H1 (cell line): ENCODE data around the gene VIPR2. TPM values are rescaled to one million over a fixed set of nuclear protein-coding genes. Genes with fewer than 3 reads are reported as not detected.

Experiments used
- CTCF ChIA-PET: fragments of 300-600 bp; sonication (Branson Sonifier 250); formaldehyde crosslinking; loops from one replicate; lab custom pipeline; 2021; ENCODE audit not compliant: partially characterized antibody; lab: Charles Lee
- POLR2A ChIA-PET: fragments of 300-600 bp; sonication (Branson Sonifier 250); formaldehyde crosslinking; loops from one replicate; lab custom pipeline; 2021; ENCODE audit warnings: inconsistent platforms; ENCODE audit not compliant: partially characterized antibody; lab: Charles Lee
- DNase-seq, 2 experiments: peaks; one replicate each; pipeline versions ENCODE4 v3.0.0 to v3.0.0-alpha.2; 2010 to 2022; ENCODE audit warnings: low spot score in 2 of 2, low read depth in 1 of 2, mixed read lengths in 1 of 2
- FAIRE-seq: peaks from 2 replicates; lab custom pipeline; 2011; peaks lifted over from hg19 to GRCh38; lab: Jason Lieb, UNC
- H2AFZ ChIP-seq: 2 replicates; pipeline ENCODE4 v1.8.1; 2012; ENCODE audit warnings: low read length, inconsistent platforms
- H2AK5ac ChIP-seq: 2 replicates; pipeline ENCODE4 v1.6.1; 2013; ENCODE audit warnings: low read depth, low read length
- H2BK120ac ChIP-seq: replicated peaks from 2 replicates; pipeline ENCODE3; 2013; ENCODE audit warnings: low read depth, low read length, inconsistent platforms
- H2BK12ac ChIP-seq: 2 replicates; pipeline ENCODE4 v1.6.1; 2013; ENCODE audit warnings: low read depth, low read length
- H2BK15ac ChIP-seq: 2 replicates; pipeline ENCODE4 v1.6.1; 2013; ENCODE audit warnings: low read length
- H2BK20ac ChIP-seq: 2 replicates; pipeline ENCODE4 v1.6.1; 2013; ENCODE audit warnings: low read length
- H2BK5ac ChIP-seq: 2 replicates; pipeline ENCODE4 v1.6.1; 2013; ENCODE audit warnings: low read depth, low read length
- H3K14ac ChIP-seq: 2 replicates; pipeline ENCODE4 v1.6.1; 2013; ENCODE audit warnings: inconsistent platforms; ENCODE audit not compliant: insufficient read length
- H3K18ac ChIP-seq: 2 replicates; pipeline ENCODE4 v1.6.1; 2013; ENCODE audit warnings: low read length; ENCODE audit errors: extremely low read depth
- H3K23ac ChIP-seq: 2 replicates; pipeline ENCODE4 v1.6.1; 2013; ENCODE audit warnings: inconsistent platforms; ENCODE audit not compliant: insufficient read length
- H3K23me2 ChIP-seq: 2 replicates; pipeline ENCODE4 v1.6.1; 2013; ENCODE audit warnings: low read depth, low read length
- H3K27ac ChIP-seq: 2 replicates; pipeline ENCODE4 v1.6.1; 2011; ENCODE audit warnings: low read depth, low read length, inconsistent platforms
- H3K27me3 ChIP-seq, 4 experiments: replicated peaks in 1 of 4; 1 replicate in 1 of 4; 2 replicates in 3 of 4; pipeline versions ENCODE4 v1.6.1 to v1.8.1; 2011 to 2013; ENCODE audit warnings: low read length in 3 of 4, mild to moderate bottlenecking in 3 of 4, inconsistent platforms in 2 of 4, mixed read lengths in 2 of 4, moderate library complexity in 1 of 4; ENCODE audit not compliant: control insufficient read depth in 3 of 4, insufficient read depth in 3 of 4; ENCODE audit errors: extremely low read depth in 1 of 4
- H3K36me3 ChIP-seq, 4 experiments: 2 replicates each; pipeline versions ENCODE4 v1.6.1 to v1.8.1; 2011 to 2013; ENCODE audit warnings: mild to moderate bottlenecking in 4 of 4, low read length in 3 of 4, moderate library complexity in 2 of 4, control low read depth in 1 of 4, inconsistent platforms in 1 of 4; ENCODE audit not compliant: insufficient read depth in 4 of 4, control insufficient read depth in 2 of 4
- H3K4ac ChIP-seq: replicated peaks from 2 replicates; pipeline ENCODE3; 2013; ENCODE audit warnings: low read length, low read depth, mixed read lengths, inconsistent platforms; ENCODE audit not compliant: insufficient read length
- H3K4me1 ChIP-seq, 4 experiments: replicated peaks in 1 of 4; 1 replicate in 1 of 4; 2 replicates in 3 of 4; pipeline versions ENCODE4 v1.6.1 to v1.8.1; 2011 to 2013; ENCODE audit warnings: low read length in 3 of 4, inconsistent platforms in 2 of 4, mixed read lengths in 1 of 4; ENCODE audit not compliant: insufficient read depth in 4 of 4, control insufficient read depth in 3 of 4
- H3K4me2 ChIP-seq, 2 experiments: 2 replicates each; pipeline versions ENCODE4 v1.6.1 to v1.8.1; 2011 to 2013; ENCODE audit warnings: low read depth in 2 of 2, low read length in 2 of 2, control low read depth in 1 of 2, inconsistent platforms in 1 of 2, mild to moderate bottlenecking in 1 of 2; ENCODE audit not compliant: insufficient read depth in 1 of 2
- H3K4me3 ChIP-seq, 4 experiments: fragments of 200-600, 300-600 bp in 1 of 4; sonication (generic), shearing (Covaris generic), sonication (Bioruptor Twin) in 1 of 4; 2 replicates each; pipeline versions ENCODE4 v1.5.1 to v1.8.1; 2011 to 2016; ENCODE audit warnings: low read length in 4 of 4, low read depth in 3 of 4, control low read depth in 2 of 4, inconsistent platforms in 2 of 4, mild to moderate bottlenecking in 2 of 4, mixed read lengths in 1 of 4, moderate library complexity in 1 of 4; ENCODE audit not compliant: insufficient read depth in 2 of 4; ENCODE audit errors: extremely low read depth in 1 of 4
- H3K56ac ChIP-seq: replicated peaks from 2 replicates; pipeline ENCODE3; 2013; ENCODE audit warnings: low read depth, mild to moderate bottlenecking, mixed read lengths, low read length, inconsistent platforms; ENCODE audit not compliant: insufficient read length
- H3K79me1 ChIP-seq: 2 replicates; pipeline ENCODE4 v1.6.1; 2013; ENCODE audit warnings: low read depth, low read length, control low read depth
- H3K79me2 ChIP-seq, 2 experiments: 2 replicates each; pipeline versions ENCODE4 v1.6.1 to v1.8.1; 2012 to 2013; ENCODE audit warnings: low read length in 2 of 2, mild to moderate bottlenecking in 2 of 2, inconsistent platforms in 1 of 2; ENCODE audit not compliant: insufficient read depth in 2 of 2, control insufficient read depth in 1 of 2
- H3K9ac ChIP-seq, 4 experiments: replicated peaks in 1 of 4; 1 replicate in 1 of 4; 2 replicates in 3 of 4; pipeline versions ENCODE4 v1.6.1 to v1.8.1; 2011 to 2013; ENCODE audit warnings: low read depth in 3 of 4, low read length in 3 of 4, control low read depth in 2 of 4, mild to moderate bottlenecking in 2 of 4, moderate library complexity in 2 of 4, inconsistent platforms in 1 of 4; ENCODE audit errors: extremely low read depth in 1 of 4
- H3K9me3 ChIP-seq, 2 experiments: 2 replicates each; pipeline versions ENCODE4 v1.6.1 to v1.8.1; 2012 to 2013; ENCODE audit warnings: mild to moderate bottlenecking in 2 of 2, moderate library complexity in 2 of 2, control low read depth in 1 of 2, inconsistent platforms in 1 of 2, low read depth in 1 of 2, low read length in 1 of 2, mixed read lengths in 1 of 2; ENCODE audit not compliant: insufficient read depth in 2 of 2
- H4K20me1 ChIP-seq, 2 experiments: replicated peaks in 1 of 2; 2 replicates each; pipeline versions ENCODE3 to v1.8.1; 2011 to 2013; ENCODE audit warnings: inconsistent platforms in 2 of 2, low read length in 2 of 2, mild to moderate bottlenecking in 1 of 2; ENCODE audit not compliant: insufficient read depth in 2 of 2, control insufficient read depth in 1 of 2
- H4K5ac ChIP-seq: 2 replicates; pipeline ENCODE4 v1.6.1; 2013; ENCODE audit warnings: low read length, low read depth, mixed read lengths, inconsistent platforms; ENCODE audit not compliant: insufficient read length
- H4K8ac ChIP-seq: 2 replicates; pipeline ENCODE4 v1.8.0; 2013; ENCODE audit warnings: mild to moderate bottlenecking, moderate library complexity, low read length, inconsistent platforms; ENCODE audit not compliant: insufficient read depth; ENCODE audit errors: extremely low read depth
- H4K91ac ChIP-seq: replicated peaks from 2 replicates; pipeline ENCODE3; 2013; ENCODE audit warnings: low read length, mixed read lengths, inconsistent platforms; ENCODE audit not compliant: insufficient read length
- KDM4A ChIP-seq: IDR thresholded peaks from one replicate; pipeline ENCODE4 v1.7.1; 2012; ENCODE audit warnings: low read depth, mild to moderate bottlenecking, moderate library complexity, low read length, inconsistent platforms; ENCODE audit not compliant: severe bottlenecking
- NRF1 ChIP-seq: IDR thresholded peaks from 2 replicates; pipeline ENCODE4 v1.6.1; 2011; ENCODE audit warnings: mild to moderate bottlenecking, low read depth, low read length, improper control_type of control experiment
- PHF8 ChIP-seq: fragments of 200-600 bp; sonication (generic); conservative IDR thresholded peaks from 2 replicates; pipeline ENCODE4 v1.7.1; 2012; ENCODE audit warnings: low read depth, mild to moderate bottlenecking, inconsistent platforms, low read length, moderate library complexity
- RFX5 ChIP-seq: IDR thresholded peaks from 2 replicates; pipeline ENCODE4 v1.6.1; 2011; ENCODE audit warnings: low read depth, low read length, improper control_type of control experiment, borderline replicate concordance
- TBP ChIP-seq: IDR thresholded peaks from 2 replicates; pipeline ENCODE4 v1.6.1; 2011; ENCODE audit warnings: low read depth, low read length, improper control_type of control experiment
- ZNF274 ChIP-seq: IDR thresholded peaks from 2 replicates; pipeline ENCODE4 v1.7.0; 2012; ENCODE audit warnings: low read length, borderline replicate concordance; ENCODE audit errors: extremely low read depth
- WGBS, 2 experiments: shearing (Covaris generic) in 1 of 2; methylation state at CpG; one replicate each; pipeline versions ENCODE4 v1.1.6 to v1.1.7; 2013 to 2015; ENCODE audit warnings: low lambda C conversion rate in 2 of 2, mixed read lengths in 2 of 2, inconsistent platforms in 1 of 2, low coverage in 1 of 2, missing lambda C conversion rate in 1 of 2; ENCODE audit not compliant: insufficient replicate concordance in 2 of 2, insufficient coverage in 1 of 2, insufficient read length in 1 of 2; ENCODE audit errors: extremely low coverage in 1 of 2, missing lambda C conversion rate in 1 of 2; 5-methylcytosine and 5-hydroxymethylcytosine counted together
- polyA plus RNA-seq, 7 experiments: library from polyadenylated mRNA; depleted of rRNA in 3 of 7; stranded (reverse) in 5 of 7; unstranded in 2 of 7; fragments of >200 nt in 5 of 7; fragments of 200-250 nt in 2 of 7; gene quantifications; 1 replicate in 5 of 7; 2 replicates in 1 of 7; 4 replicates in 1 of 7; pipeline versions ENCODE4 v1.2.1 to v1.2.3, GENCODE V29; 2011 to 2013; ENCODE audit warnings: missing spikeins in 2 of 7, mixed read lengths in 2 of 7
- total RNA-seq: library from RNA; stranded (reverse); fragmentation: NEBNext Ultra II Directional; extraction: Animal tissue kit (Norgen Biotek cat#: 25700); gene quantifications from 2 replicates; pipeline ENCODE4 v1.2.1, GENCODE V29; 2021

Gene VIPR2
- total and polyA plus RNA-seq, 2 of the 8 experiments (the other 6 are each of a cell fraction or from before 2014, with no cell fraction given) = 2.4 to 6.3 TPM

DNA sequence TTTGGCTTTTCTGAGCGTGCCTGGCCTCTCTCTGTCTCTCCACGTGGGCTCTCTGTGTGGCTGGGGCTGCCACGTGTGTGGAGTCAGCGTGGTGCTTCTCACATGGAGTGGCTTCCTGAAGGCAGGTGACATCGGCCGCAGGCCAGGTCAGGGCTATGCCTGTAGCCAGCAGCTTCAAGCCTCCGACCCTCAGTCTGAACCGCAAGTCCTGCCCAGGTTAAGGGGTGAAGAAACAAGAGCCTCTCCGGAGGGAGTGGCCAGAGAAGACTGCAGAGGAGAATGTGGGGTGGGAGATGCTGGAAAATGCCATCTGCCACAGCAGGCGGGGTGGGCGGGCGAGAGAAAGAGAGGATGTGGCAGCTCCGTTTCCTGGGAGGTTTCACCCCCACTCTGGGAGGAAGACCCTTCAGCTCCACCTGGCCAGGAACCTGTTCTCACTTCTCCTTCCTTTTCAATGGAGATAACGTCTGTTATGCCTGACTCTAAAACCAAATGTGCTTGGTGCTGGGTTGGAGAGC is 14.3 kb upstream of the VIPR2 start:
- H2BK12ac ChIP-seq = no peak overlapping the region
- no peaks in the 10 kb centered on the region for H3K79me1 ChIP-seq
- H3K14ac ChIP-seq = no peak overlapping the region
- no peak overlapping the region for H3K4ac ChIP-seq
- H4K20me1 ChIP-seq = no peaks in the 10 kb centered on the region
- no peak overlapping the region for H3K27ac ChIP-seq
- no peak overlapping the region for H2AFZ ChIP-seq
- H2BK20ac ChIP-seq = no peak overlapping the region
- WGBS, 2 experiments = 70% methylated on average over 14 of the region's 14 CpGs; no CpG with 5 or more reads in 1 of the 2 experiments
- DNase-seq = no peak
- no peak overlapping the region for H3K18ac ChIP-seq
- H3K36me3 ChIP-seq = no peaks in the 10 kb centered on the region
- no peak overlapping the region for H2BK120ac ChIP-seq
- H3K23me2 ChIP-seq = no peaks in the 10 kb centered on the region
- no peak overlapping the region for H2BK15ac ChIP-seq
- H2AK5ac ChIP-seq = no peak overlapping the region
- TF ChIP-seq TBP (no peak), PHF8 (no peak), RFX5 (no peak), KDM4A (no peak), NRF1 (no peak), ZNF274 (no peak)
- TF ChIP-seq, all 59 proteins: peak for 0
- Histone ChIP-seq H3K79me2 (no peaks in the 10 kb centered on the region), H4K91ac (no peak overlapping the region), H3K4me2 (no peak overlapping the region), H3K9ac (no peak overlapping the region), H3K27me3 (no peaks in the 10 kb centered on the region), H2BK5ac (no peak overlapping the region), H3K4me3 (no peak overlapping the region), H3K9me3 (no peaks in the 10 kb centered on the region; a peak in 1 of 4 replicates), H4K8ac (peak overlapping the region; percentile 11; the same call in 1 of the 2 replicates), H4K5ac (no peak overlapping the region), H3K56ac (no peak overlapping the region), H3K23ac (no peak overlapping the region), H3K4me1 (no peaks in the 10 kb centered on the region)
- ChIA-PET POLR2A (interaction anchor here (1.0 kb wide), 1 partner anchor 11 kb away, joined by 3 read pairs; no protein-coding TSS in a partner anchor), CTCF (interaction anchor here (0.8 to 1.0 kb wide), 2 partner anchors 13 to 186 kb away, joined by 3 read pairs; no protein-coding TSS in a partner anchor)
- no peak for FAIRE-seq
